ENCODE results near the gene PLCB1.

DNA sequence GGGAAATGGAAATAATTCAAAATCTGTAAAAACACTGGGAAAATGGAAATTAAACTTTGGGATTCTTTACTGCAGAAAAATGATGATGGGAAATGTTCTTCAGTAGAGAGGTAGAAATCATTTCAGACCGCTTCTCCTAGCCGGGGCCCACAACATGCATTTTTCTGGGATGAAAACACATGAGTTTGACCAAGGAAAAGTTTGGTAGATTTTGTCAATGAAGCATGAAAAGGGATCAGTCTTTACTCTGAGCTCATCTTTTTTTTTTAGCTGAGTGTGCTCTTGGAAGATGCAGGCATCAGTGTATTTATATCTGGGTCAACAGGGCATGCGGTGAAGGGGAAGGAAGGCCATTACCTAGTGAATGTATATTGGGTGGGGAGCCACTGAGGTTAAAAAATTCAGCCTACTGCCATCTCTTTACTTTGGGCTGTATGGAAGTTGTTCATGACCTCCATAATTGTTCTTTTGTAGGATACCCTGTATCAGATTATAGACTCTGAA, 36.8 kb downstream of the PLCB1 start:
- TF ChIP-seq, protein P1, sequence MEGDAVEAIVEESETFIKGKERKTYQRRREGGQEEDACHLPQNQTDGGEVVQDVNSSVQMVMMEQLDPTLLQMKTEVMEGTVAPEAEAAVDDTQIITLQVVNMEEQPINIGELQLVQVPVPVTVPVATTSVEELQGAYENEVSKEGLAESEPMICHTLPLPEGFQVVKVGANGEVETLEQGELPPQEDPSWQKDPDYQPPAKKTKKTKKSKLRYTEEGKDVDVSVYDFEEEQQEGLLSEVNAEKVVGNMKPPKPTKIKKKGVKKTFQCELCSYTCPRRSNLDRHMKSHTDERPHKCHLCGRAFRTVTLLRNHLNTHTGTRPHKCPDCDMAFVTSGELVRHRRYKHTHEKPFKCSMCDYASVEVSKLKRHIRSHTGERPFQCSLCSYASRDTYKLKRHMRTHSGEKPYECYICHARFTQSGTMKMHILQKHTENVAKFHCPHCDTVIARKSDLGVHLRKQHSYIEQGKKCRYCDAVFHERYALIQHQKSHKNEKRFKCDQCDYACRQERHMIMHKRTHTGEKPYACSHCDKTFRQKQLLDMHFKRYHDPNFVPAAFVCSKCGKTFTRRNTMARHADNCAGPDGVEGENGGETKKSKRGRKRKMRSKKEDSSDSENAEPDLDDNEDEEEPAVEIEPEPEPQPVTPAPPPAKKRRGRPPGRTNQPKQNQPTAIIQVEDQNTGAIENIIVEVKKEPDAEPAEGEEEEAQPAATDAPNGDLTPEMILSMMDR (conservative IDR thresholded peaks at IDR 0.05; ENCODE audit: low read length): no peak
- no peak for TF ChIP-seq EZH2phosphoT487 (IDR thresholded peaks at IDR 0.05; ENCODE audit: borderline replicate concordance)
